ENCODE data around the gene LGALS13. TPM values are rescaled to one million over a fixed set of nuclear protein-coding genes. Genes with fewer than 3 reads are reported as not detected.

LGALS13 gene
- total RNA-seq, 1 experiment from 2014 or later, result not detected

GRCh38 chr19:39643591-39643990 lies 41.3 kb downstream of the LGALS13 start:
- intact Hi-C loops (cut with micrococcal nuclease), result no loop called here
- no peaks in the 10 kb centered on the region for H3K9me3 Mint-ChIP-seq (ENCODE audit: unreplicated experiment)

GRCh38 chr19:39645800-39646411 lies 43.6 kb downstream of the LGALS13 start:
- no peak overlapping the region for H3K27ac Mint-ChIP-seq (ENCODE audit: low read depth, unreplicated experiment)
- H3K27me3 Mint-ChIP-seq (ENCODE audit: insufficient read depth, unreplicated experiment), result peaks cover 29% of the 10 kb centered on the region
- no peaks in the 10 kb centered on the region for H3K4me1 Mint-ChIP-seq (ENCODE audit: insufficient read depth, unreplicated experiment)
- TF ChIP-seq CTCF (IDR thresholded peaks at IDR 0.05; ENCODE audit: unreplicated experiment), result no peak
- intact Hi-C loops (cut with micrococcal nuclease), result no loop called here
- no peaks in the 10 kb centered on the region for H3K9me3 Mint-ChIP-seq (ENCODE audit: unreplicated experiment)
- peak; percentile 49 for DNase-seq (ENCODE audit: unreplicated experiment)
- CTCF ChIA-PET, result no interaction called here
- no peaks in the 10 kb centered on the region for H3K36me3 Mint-ChIP-seq (ENCODE audit: insufficient read depth, unreplicated experiment)
- BruUV-seq (replicated peaks), result no TSS peak
- POLR2A ChIA-PET, result interaction anchor here (0.6 kb wide), 3 partner anchors 31 to 679 kb away, joined by 3 to 5 read pairs (median 3); no protein-coding TSS in a partner anchor
- no peak overlapping the region for H3K4me3 Mint-ChIP-seq (ENCODE audit: unreplicated experiment)

More at GRCh38 chr19:39643591-39643990, 41.3 kb downstream of the LGALS13 start:
- DNase-seq (ENCODE audit: unreplicated experiment), result no peak
- H3K4me3 Mint-ChIP-seq (ENCODE audit: unreplicated experiment), result no peak overlapping the region
- CTCF ChIA-PET, result no interaction called here
- peaks cover 10% of the 10 kb centered on the region for H3K27me3 Mint-ChIP-seq (ENCODE audit: insufficient read depth, unreplicated experiment)
- BruUV-seq (replicated peaks), result no TSS peak
- H3K4me1 Mint-ChIP-seq (ENCODE audit: insufficient read depth, unreplicated experiment), result no peaks in the 10 kb centered on the region
- POLR2A ChIA-PET, result no interaction called here
- no peak overlapping the region for H3K27ac Mint-ChIP-seq (ENCODE audit: low read depth, unreplicated experiment)
- no peak for TF ChIP-seq CTCF (IDR thresholded peaks at IDR 0.05; ENCODE audit: unreplicated experiment)
- no peaks in the 10 kb centered on the region for H3K36me3 Mint-ChIP-seq (ENCODE audit: insufficient read depth, unreplicated experiment)

- no TSS peak for BruUV-seq (replicated peaks)
- CTCF ChIA-PET, result interaction anchor here (0.7 kb wide), 1 partner anchor 208 kb away, joined by 3 read pairs; no protein-coding TSS in a partner anchor
- no peak for TF ChIP-seq CTCF (IDR thresholded peaks at IDR 0.05; ENCODE audit: unreplicated experiment)
- H3K27me3 Mint-ChIP-seq (ENCODE audit: insufficient read depth, unreplicated experiment), result peaks cover 49% of the 10 kb centered on the region
- H3K4me3 Mint-ChIP-seq (ENCODE audit: unreplicated experiment), result no peak overlapping the region
- intact Hi-C loops (cut with micrococcal nuclease), result no loop called here
- H3K27ac Mint-ChIP-seq (ENCODE audit: low read depth, unreplicated experiment), result no peak overlapping the region
- no peaks in the 10 kb centered on the region for H3K4me1 Mint-ChIP-seq (ENCODE audit: insufficient read depth, unreplicated experiment)
- POLR2A ChIA-PET, result no interaction called here
- no peak for DNase-seq (ENCODE audit: unreplicated experiment)
- no peaks in the 10 kb centered on the region for H3K36me3 Mint-ChIP-seq (ENCODE audit: insufficient read depth, unreplicated experiment)
- no peaks in the 10 kb centered on the region for H3K9me3 Mint-ChIP-seq (ENCODE audit: unreplicated experiment)
Observed at GRCh38 chr19:39647918-39648317, 45.6 kb downstream of the LGALS13 start.

- Mint-ChIP-seq H3K36me3 (ENCODE audit: insufficient read depth, unreplicated experiment) (no peaks in the 10 kb centered on the region), H3K4me1 (ENCODE audit: insufficient read depth, unreplicated experiment) (no peaks in the 10 kb centered on the region), H3K9me3 (ENCODE audit: unreplicated experiment) (no peaks in the 10 kb centered on the region), H3K27ac (ENCODE audit: low read depth, unreplicated experiment) (no peak within 1 kb of the TSS), H3K27me3 (ENCODE audit: insufficient read depth, unreplicated experiment) (peaks cover 83% of the 10 kb centered on the region), H3K4me3 (ENCODE audit: unreplicated experiment) (no peak within 1 kb of the TSS)
- no peak for TF ChIP-seq CTCF (IDR thresholded peaks at IDR 0.05; ENCODE audit: unreplicated experiment)
- intact Hi-C loops (cut with micrococcal nuclease), result no loop called here
- BruUV-seq (replicated peaks), result no TSS peak
- ChIA-PET POLR2A (no interaction called here), CTCF (no interaction called here)
- no peak for DNase-seq (ENCODE audit: unreplicated experiment)
Observed at GRCh38 chr19:39655613-39656012, 53.3 kb downstream of the LGALS13 start, which contains the start of gene LGALS16. Gene LGALS16 (plus strand): TSS chr19:39655913. CDS start chr19:39655962, 49 bp downstream.

Other genes with a start within 250 kb of the LGALS13 start
- gene PAF1, start 211.4 kb upstream of the LGALS13 start, total RNA-seq (2022), result 47.0 and 48.5 TPM in 2 replicates
- gene MED29, start 211.1 kb upstream of the LGALS13 start, total RNA-seq (2022), result 24.3 and 31.7 TPM in 2 replicates
- 83.7 and 98.4 TPM in 2 replicates for gene ZFP36, start 195.7 kb upstream of the LGALS13 start, total RNA-seq (2022)
- gene PLEKHG2, start 189.9 kb upstream of the LGALS13 start, total RNA-seq (2022), result 19.2 and 19.6 TPM in 2 replicates
- gene RPS16, start 166.6 kb upstream of the LGALS13 start, total RNA-seq (2022), result 2,837 and 2,909 TPM in 2 replicates
- gene SUPT5H, start 156.9 kb upstream of the LGALS13 start, total RNA-seq (2022), result 122 and 165 TPM in 2 replicates
- gene TIMM50, start 121.7 kb upstream of the LGALS13 start, total RNA-seq (2022), result 71.2 and 94.2 TPM in 2 replicates
- gene DLL3, start 103.6 kb upstream of the LGALS13 start, total RNA-seq (2022), result 0.56 and 0.68 TPM in 2 replicates
- gene SELENOV, start 87.4 kb upstream of the LGALS13 start, total RNA-seq (2022), result not detected in 2 replicates
- gene EID2B, start 69.7 kb upstream of the LGALS13 start, total RNA-seq (2022), result 2.0 and 3.3 TPM in 2 replicates
- gene EID2, start 62.4 kb upstream of the LGALS13 start, total RNA-seq (2022), result 8.5 and 10.4 TPM in 2 replicates
- not detected in 2 replicates for gene LGALS16, start 53.4 kb downstream of the LGALS13 start, total RNA-seq (2022)
- gene LGALS14, start 102.0 kb downstream of the LGALS13 start, total RNA-seq (2022), result not detected in 2 replicates
- not detected in 2 replicates for gene CLC, start 135.5 kb downstream of the LGALS13 start, total RNA-seq (2022)
- gene LEUTX, start 176.3 kb downstream of the LGALS13 start, total RNA-seq (2022), result not detected in 2 replicates
- gene DYRK1B, start 231.6 kb downstream of the LGALS13 start, total RNA-seq (2022), result 11.8 and 14.3 TPM in 2 replicates
- 355 and 502 TPM in 2 replicates for gene FBL, start 243.9 kb downstream of the LGALS13 start, total RNA-seq (2022)